PC-9 (cell line): ENCODE measurements around the gene SPATA7.

ENCODE experiments used
- EZH2 ChIP-seq: fragments of 200-600 bp; sonication (generic); IDR thresholded peaks from 2 replicates; pipeline ENCODE4 v1.8.0; 2017; ENCODE audit warnings: antibody characterized with exemption, low read depth
- TF ChIP-seq, protein P1 (sequence below): fragments of 200-600 bp; sonication (generic); conservative IDR thresholded peaks from 2 replicates; pipeline ENCODE4 v1.6.1; 2017; ENCODE audit warnings: mixed run types, antibody characterized with exemption, mild to moderate bottlenecking, moderate library complexity

DNA sequence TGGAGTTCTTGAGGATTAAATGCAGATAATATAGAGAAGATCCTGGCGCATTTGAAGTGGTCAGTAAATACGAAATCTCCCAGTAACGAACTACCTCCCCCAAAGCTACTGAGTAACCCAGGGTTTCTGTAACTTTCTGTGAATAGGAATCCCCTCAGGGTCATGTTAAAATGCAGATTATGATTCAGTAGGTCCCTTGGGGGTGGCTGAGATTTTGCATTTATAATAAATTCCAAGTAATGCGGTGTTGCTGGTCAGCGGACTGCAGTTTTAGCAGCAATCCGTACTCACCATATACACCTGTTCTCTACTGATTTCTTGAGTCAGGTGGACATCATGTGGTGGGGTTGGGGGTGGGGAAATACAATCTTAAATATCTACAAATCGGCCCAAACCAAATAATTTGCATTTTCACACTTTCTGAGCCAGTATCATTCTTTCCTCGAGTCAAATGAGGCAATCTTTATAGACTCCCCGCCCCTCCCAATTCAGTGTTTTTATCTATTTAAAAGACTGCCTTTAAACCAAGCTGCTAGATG, 868 bp downstream of the SPATA7 start:
- TF ChIP-seq, protein P1, sequence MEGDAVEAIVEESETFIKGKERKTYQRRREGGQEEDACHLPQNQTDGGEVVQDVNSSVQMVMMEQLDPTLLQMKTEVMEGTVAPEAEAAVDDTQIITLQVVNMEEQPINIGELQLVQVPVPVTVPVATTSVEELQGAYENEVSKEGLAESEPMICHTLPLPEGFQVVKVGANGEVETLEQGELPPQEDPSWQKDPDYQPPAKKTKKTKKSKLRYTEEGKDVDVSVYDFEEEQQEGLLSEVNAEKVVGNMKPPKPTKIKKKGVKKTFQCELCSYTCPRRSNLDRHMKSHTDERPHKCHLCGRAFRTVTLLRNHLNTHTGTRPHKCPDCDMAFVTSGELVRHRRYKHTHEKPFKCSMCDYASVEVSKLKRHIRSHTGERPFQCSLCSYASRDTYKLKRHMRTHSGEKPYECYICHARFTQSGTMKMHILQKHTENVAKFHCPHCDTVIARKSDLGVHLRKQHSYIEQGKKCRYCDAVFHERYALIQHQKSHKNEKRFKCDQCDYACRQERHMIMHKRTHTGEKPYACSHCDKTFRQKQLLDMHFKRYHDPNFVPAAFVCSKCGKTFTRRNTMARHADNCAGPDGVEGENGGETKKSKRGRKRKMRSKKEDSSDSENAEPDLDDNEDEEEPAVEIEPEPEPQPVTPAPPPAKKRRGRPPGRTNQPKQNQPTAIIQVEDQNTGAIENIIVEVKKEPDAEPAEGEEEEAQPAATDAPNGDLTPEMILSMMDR: no peak
- TF ChIP-seq EZH2: no peak
